Neural progenitor cell (in vitro differentiated cells): Measurements from ENCODE around the gene SPATA21. TPM values are rescaled to one million over a fixed set of nuclear protein-coding genes. Genes with fewer than 3 reads are reported as not detected.

Source experiments
- DNase-seq: peaks from one replicate; pipeline ENCODE4 v3.0.0-alpha.2; 2016; ENCODE audit warnings: low spot score
- H2AFZ ChIP-seq: fragments of 200-600 bp; sonication (generic); replicated peaks from 2 replicates; pipeline ENCODE4 v1.6.1; 2016; ENCODE audit warnings: antibody characterized with exemption
- H3F3A ChIP-seq: fragments of 200-600 bp; sonication (generic); 2 replicates; pipeline ENCODE4 v1.6.1; 2016; ENCODE audit warnings: antibody characterized with exemption, low read depth
- H3K27ac ChIP-seq: fragments of 200-600 bp; sonication (generic); 2 replicates; pipeline ENCODE4 v1.5.1; 2016; ENCODE audit warnings: mild to moderate bottlenecking
- H3K27me3 ChIP-seq: fragments of 200-600 bp; sonication (generic); 2 replicates; pipeline ENCODE4 v1.6.1; 2016; ENCODE audit warnings: mild to moderate bottlenecking, moderate library complexity
- H3K36me3 ChIP-seq: fragments of 200-600 bp; sonication (generic); 2 replicates; pipeline ENCODE4 v1.5.1; 2016
- H3K4me1 ChIP-seq: fragments of 200-600 bp; sonication (generic); 2 replicates; pipeline ENCODE4 v1.6.1; 2016; ENCODE audit warnings: mixed run types
- H3K4me2 ChIP-seq: fragments of 200-600 bp; sonication (generic); 2 replicates; pipeline ENCODE4 v1.6.1; 2016
- H3K4me3 ChIP-seq: fragments of 200-600 bp; sonication (generic); 2 replicates; pipeline ENCODE4 v1.5.1; 2016
- H3K79me2 ChIP-seq: fragments of 200-600 bp; sonication (generic); 2 replicates; pipeline ENCODE4 v1.6.1; 2016; ENCODE audit warnings: low read depth
- H3K9ac ChIP-seq: fragments of 200-600 bp; sonication (generic); 2 replicates; pipeline ENCODE4 v1.6.1; 2016
- H3K9me3 ChIP-seq: fragments of 200-600 bp; sonication (generic); 2 replicates; pipeline ENCODE4 v1.5.1; 2016; ENCODE audit warnings: low read depth
- H4K20me1 ChIP-seq: fragments of 200-600 bp; sonication (generic); 2 replicates; pipeline ENCODE4 v1.6.1; 2016; ENCODE audit warnings: low read depth
- H3K27ac Mint-ChIP-seq: 3 replicates; pipeline ENCODE4 v1.8.0; 2021; ENCODE audit warnings: mixed read lengths
- H3K27me3 Mint-ChIP-seq: 2 replicates; pipeline ENCODE4 v1.8.0; 2022; ENCODE audit warnings: low read depth, mild to moderate bottlenecking, inconsistent platforms, moderate library complexity, mixed read lengths; ENCODE audit not compliant: insufficient read depth
- H3K36me3 Mint-ChIP-seq: 3 replicates; pipeline ENCODE4 v1.8.0; 2021; ENCODE audit warnings: mixed read lengths
- H3K4me1 Mint-ChIP-seq: 3 replicates; pipeline ENCODE4 v1.8.0; 2021; ENCODE audit warnings: mixed read lengths
- H3K4me3 Mint-ChIP-seq: 3 replicates; pipeline ENCODE4 v1.8.0; 2021; ENCODE audit warnings: mild to moderate bottlenecking, moderate library complexity, mixed read lengths
- H3K9me3 Mint-ChIP-seq: 3 replicates; pipeline ENCODE4 v1.8.0; 2020; ENCODE audit warnings: mixed read lengths
- EZH2 ChIP-seq: fragments of 200-600 bp; sonication (generic); IDR thresholded peaks from 2 replicates; pipeline ENCODE4 v1.6.1; 2017; ENCODE audit warnings: antibody characterized with exemption, mild to moderate bottlenecking, moderate library complexity
- EZH2phosphoT487 ChIP-seq: fragments of 200-600 bp; sonication (generic); IDR thresholded peaks from 2 replicates; pipeline ENCODE4 v1.6.1; 2017; ENCODE audit warnings: antibody characterized with exemption
- total RNA-seq: library from RNA; depleted of rRNA; stranded (reverse); fragments of >200 nt; gene quantifications from 2 replicates; pipeline ENCODE4 v1.2.3, GENCODE V29; 2015; ENCODE audit warnings: low replicate concordance
- TF ChIP-seq, protein P1 (sequence below): fragments of 200-600 bp; sonication (generic); IDR thresholded peaks from 2 replicates; pipeline ENCODE4 v1.5.1; 2017; ENCODE audit warnings: antibody characterized with exemption, mild to moderate bottlenecking

SPATA21 gene
- total RNA-seq, 1 donor from 2014 or later, result not detected

- H3K4me1 ChIP-seq, result no peaks in the 10 kb centered on the region
- H3K4me3 ChIP-seq, result no peak overlapping the region
- no peaks in the 10 kb centered on the region for H3K27me3 Mint-ChIP-seq
- H3K27ac ChIP-seq, result no peak overlapping the region
- no peaks in the 10 kb centered on the region for H3K27me3 ChIP-seq
- H3K9ac ChIP-seq, result no peak overlapping the region
- no peak overlapping the region for H3K4me3 Mint-ChIP-seq
- no peaks in the 10 kb centered on the region for H3K79me2 ChIP-seq
- H3K4me2 ChIP-seq, result no peak overlapping the region
- H3F3A ChIP-seq, result no peaks in the 10 kb centered on the region
- no peaks in the 10 kb centered on the region for H3K9me3 ChIP-seq
- no peaks in the 10 kb centered on the region for H3K9me3 Mint-ChIP-seq
- DNase-seq, result no peak
- H3K27ac Mint-ChIP-seq, result no peak overlapping the region
- no peaks in the 10 kb centered on the region for H3K36me3 ChIP-seq
- no peaks in the 10 kb centered on the region for H4K20me1 ChIP-seq
- no peak for TF ChIP-seq EZH2phosphoT487
- TF ChIP-seq EZH2, result no peak
- TF ChIP-seq, protein P1, sequence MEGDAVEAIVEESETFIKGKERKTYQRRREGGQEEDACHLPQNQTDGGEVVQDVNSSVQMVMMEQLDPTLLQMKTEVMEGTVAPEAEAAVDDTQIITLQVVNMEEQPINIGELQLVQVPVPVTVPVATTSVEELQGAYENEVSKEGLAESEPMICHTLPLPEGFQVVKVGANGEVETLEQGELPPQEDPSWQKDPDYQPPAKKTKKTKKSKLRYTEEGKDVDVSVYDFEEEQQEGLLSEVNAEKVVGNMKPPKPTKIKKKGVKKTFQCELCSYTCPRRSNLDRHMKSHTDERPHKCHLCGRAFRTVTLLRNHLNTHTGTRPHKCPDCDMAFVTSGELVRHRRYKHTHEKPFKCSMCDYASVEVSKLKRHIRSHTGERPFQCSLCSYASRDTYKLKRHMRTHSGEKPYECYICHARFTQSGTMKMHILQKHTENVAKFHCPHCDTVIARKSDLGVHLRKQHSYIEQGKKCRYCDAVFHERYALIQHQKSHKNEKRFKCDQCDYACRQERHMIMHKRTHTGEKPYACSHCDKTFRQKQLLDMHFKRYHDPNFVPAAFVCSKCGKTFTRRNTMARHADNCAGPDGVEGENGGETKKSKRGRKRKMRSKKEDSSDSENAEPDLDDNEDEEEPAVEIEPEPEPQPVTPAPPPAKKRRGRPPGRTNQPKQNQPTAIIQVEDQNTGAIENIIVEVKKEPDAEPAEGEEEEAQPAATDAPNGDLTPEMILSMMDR, result no peak
- H2AFZ ChIP-seq, result no peak overlapping the region
- peaks cover 37% of the 10 kb centered on the region for H3K36me3 Mint-ChIP-seq
- H3K4me1 Mint-ChIP-seq, result no peaks in the 10 kb centered on the region
Observed at GRCh38 chr1:16451841-16452528, 14.8 kb upstream of the SPATA21 start.

DNA sequence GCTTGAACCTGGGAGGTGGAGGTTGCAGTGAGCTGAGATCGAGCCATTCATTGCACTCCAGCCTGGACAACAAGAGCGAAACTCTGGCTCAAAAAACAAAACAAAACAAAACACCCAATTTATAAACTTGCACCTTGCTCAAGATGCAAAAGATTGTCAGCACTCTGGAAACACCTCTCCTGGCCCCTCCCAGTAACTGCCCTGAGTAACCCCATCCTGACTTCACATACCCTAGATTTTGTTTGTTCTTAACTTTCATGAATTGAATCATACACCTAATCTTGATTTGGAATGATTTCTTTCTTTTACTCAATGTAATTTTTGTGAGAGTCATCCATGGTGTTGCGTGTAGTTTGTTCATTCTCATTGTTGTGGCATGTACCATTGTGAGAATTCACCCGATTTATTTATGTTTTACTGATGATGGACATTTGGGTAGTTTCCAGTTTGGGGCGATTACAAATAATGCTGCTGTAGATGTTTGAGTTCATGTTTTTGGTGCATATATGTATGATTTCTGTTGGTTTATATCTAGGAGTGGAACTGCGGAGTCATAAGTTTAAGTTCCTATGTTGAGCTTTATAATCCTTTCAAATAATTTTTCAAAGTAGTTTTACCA is 13.7 kb upstream of the SPATA21 start:
- no peaks in the 10 kb centered on the region for H4K20me1 ChIP-seq
- H3K27me3 Mint-ChIP-seq, result no peaks in the 10 kb centered on the region

DNA sequence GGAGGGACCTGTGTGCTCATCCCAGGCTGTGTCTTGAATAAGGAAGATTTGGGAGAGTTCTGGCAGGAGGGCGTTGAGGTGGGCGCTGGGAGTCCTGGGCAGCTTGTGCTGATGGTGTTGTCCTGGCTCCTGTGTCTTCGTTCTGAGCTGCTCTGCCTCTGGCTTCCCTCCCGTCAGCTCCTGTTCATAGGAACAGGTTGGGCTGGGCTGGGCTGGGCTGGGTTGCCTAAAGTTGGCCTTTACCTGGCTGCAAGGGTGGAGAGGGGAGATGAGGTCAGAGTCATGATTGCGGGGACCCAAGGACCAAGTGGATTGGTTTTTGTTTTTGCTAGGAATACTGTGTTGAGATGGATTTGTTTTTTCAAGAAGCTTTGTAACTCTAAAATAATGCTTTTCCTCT is 12.4 kb upstream of the SPATA21 start:
- H3K9ac ChIP-seq, result no peak overlapping the region
- TF ChIP-seq, protein P1, result no peak
- TF ChIP-seq EZH2phosphoT487 (no peak), EZH2 (no peak)
- no peak overlapping the region for H2AFZ ChIP-seq

More for the DNA sequence above, 13.7 kb upstream of the SPATA21 start:
- Histone ChIP-seq H3K36me3 (no peaks in the 10 kb centered on the region), H2AFZ (no peak overlapping the region), H3K9me3 (no peaks in the 10 kb centered on the region), H3K9ac (no peak overlapping the region), H3F3A (no peaks in the 10 kb centered on the region), H3K79me2 (no peaks in the 10 kb centered on the region), H3K27ac (no peak overlapping the region), H3K27me3 (no peaks in the 10 kb centered on the region), H3K4me2 (no peak overlapping the region), H3K4me3 (no peak overlapping the region), H3K4me1 (no peaks in the 10 kb centered on the region)
- Mint-ChIP-seq H3K4me3 (no peak overlapping the region), H3K9me3 (no peaks in the 10 kb centered on the region), H3K27ac (no peak overlapping the region), H3K36me3 (peaks cover 32% of the 10 kb centered on the region), H3K4me1 (no peaks in the 10 kb centered on the region)
- TF ChIP-seq, protein P1, result no peak
- TF ChIP-seq EZH2phosphoT487, result no peak
- TF ChIP-seq EZH2, result no peak
- no peak for DNase-seq

More for the DNA sequence above, 12.4 kb upstream of the SPATA21 start:
- Histone ChIP-seq H3K4me2 (no peak overlapping the region), H3F3A (no peaks in the 10 kb centered on the region), H3K27ac (no peak overlapping the region), H3K9me3 (no peaks in the 10 kb centered on the region), H3K27me3 (no peaks in the 10 kb centered on the region), H4K20me1 (no peaks in the 10 kb centered on the region), H3K4me1 (no peaks in the 10 kb centered on the region), H3K79me2 (no peaks in the 10 kb centered on the region), H3K36me3 (no peaks in the 10 kb centered on the region), H3K4me3 (no peak overlapping the region)
- H3K4me3 Mint-ChIP-seq, result no peak overlapping the region
- H3K27me3 Mint-ChIP-seq, result no peaks in the 10 kb centered on the region
- DNase-seq, result no peak
- H3K4me1 Mint-ChIP-seq, result no peaks in the 10 kb centered on the region
- no peaks in the 10 kb centered on the region for H3K9me3 Mint-ChIP-seq
- H3K27ac Mint-ChIP-seq, result no peak overlapping the region
- H3K36me3 Mint-ChIP-seq, result peaks cover 24% of the 10 kb centered on the region
